Hematopoietic multipotent progenitor cell treated with erythropoietin and hydrocortisone succinate and interleukin-3 and kit ligand, for 8 days (in vitro differentiated cells): Measurements from ENCODE around the gene KRT27.
"Not testable (repeated sequence)": the region's sequence is repeated elsewhere in the genome, so short reads cannot be mapped to it uniquely, and the experiment has no call there.

Source experiments
- DNase-seq: peaks from one replicate; pipeline ENCODE4 v3.0.0-alpha.2; 2015

KRT27 gene

DNA sequence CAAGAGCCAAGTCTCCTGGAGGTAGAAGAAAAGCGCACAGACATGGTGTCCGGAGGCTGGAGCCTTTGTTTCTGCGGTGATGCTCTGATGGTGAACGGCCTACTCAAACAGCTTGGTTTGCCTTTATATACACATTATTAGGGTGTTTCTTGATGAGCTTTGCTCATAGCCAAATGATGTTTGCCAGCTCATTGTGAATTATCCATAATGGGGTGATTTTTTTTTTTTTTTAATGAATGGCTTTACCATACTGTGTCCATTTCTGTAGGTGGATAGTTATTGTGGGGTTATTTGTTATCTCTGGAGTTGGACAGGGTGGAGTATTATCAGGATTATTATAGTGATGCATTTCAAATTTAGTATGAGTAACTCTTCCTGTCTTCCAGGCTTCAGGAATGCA is at the start of gene KRT27:
Gene KRT27, minus strand, starts transcription at position 101 of the 400 bp plus-strand sequence. Its CDS starts 57 bp downstream, at position 44.
- DNase-seq, result no peak

DNA sequence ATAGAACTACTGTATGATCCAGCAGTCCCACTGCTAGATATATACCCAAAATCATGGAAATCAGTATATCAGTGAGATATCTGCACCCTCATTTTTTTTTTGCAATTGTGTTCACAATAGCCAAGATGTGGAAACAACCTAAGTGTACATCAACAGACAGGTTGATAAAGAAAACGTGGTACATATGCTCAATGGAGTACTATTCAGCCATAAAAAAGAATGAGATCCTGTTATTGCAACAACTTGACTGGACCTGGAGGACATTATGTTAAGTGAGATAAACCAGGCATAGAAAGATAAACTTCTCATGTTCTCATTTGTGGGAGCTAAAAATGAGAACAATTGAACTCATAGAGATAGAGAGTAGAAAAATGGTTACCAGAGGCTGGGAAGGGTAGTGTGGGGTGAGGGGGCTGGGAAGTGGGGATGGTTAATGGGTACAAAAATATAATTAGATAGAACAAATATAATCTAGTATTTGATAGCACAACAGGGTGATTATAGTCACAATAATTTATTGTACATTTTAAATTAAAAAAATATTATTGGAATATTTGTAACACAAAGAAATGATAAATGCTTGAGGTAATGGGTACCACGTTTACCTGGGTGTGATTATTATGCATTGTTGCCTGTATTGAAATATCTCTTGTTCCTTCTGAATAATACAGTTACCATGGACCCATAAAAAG is 47.9 kb upstream of the KRT27 start:
- DNase-seq, result no peak

DNA sequence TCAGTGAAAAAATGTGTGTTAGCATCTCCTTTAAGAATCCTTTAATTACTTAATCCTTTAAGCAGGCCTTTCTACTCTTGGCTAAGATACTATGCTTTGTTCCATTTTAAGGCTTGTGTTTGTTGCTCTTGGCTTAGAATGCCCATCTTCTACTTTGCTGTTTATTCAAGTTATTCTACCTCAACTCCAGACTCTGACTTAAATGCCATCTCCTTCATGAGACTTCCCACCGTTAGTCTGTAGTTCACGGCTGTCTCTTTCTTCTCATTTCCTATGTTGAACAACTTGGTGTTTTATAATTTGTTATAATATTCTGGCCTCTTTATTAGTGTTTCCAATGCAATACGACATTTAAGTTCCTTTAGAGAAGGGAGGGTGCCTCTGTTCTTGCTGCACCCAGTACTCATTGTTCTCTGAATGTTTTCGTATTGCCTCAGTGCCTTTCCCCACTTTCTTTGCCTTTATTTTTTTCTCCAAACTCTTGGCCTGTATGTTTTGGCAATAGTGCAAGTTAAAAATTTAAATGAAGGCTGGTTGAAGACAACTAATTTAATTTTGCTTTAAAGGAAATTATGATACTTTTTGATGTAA is 46.2 kb upstream of the KRT27 start:
- no peak for DNase-seq

DNA sequence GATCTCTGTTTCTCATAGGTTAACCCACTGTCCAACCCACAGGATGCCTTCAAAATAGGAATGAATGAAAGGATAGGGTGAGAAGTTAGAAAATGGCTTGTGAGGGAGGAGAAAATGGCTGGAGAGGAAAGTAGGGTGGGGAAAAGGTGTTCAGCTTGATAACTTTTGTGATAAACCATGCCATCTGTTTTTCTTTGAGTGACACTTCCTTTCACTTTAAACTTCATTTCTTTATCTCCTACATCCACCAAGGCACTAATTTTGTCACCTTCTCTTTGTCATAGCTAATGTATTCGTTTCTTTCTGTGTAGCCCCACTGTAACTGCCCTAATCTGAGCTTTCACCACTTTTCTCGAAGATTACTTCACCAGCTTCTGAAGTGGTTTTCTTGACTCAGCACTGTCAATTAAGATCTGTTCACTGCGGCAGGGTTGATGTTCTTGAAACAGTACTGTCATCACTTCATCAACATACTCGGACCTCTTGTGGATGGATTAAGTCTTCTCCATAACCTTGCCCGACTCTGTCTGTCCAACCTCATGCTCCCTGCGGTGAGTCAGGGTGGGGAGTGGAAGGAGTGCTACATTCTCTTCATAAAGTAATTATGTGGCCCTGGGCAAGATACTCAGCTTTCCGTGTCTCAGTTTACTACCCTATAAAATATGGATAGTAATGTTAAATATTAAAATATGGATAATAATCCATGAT is 45.5 kb upstream of the KRT27 start:
- DNase-seq, result peak; percentile 62

DNA sequence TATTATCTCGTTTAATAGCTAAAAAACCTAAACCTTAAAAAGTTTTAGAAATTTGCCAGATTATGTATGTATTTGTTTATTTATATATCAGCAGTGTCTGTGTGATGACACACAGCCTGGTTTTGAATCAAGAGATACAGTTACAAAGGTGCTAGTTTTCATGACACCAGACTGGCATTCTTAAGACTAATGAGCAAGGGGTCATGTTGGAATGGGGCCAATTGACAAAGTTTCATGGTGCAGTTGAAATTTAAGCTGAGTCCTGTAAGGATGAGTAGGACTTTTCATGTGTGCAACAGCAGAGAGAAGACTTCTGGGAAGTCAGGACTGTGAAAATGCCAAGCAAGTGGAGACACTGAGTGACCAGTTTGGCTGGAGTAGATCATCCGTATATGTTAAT is 43.2 kb upstream of the KRT27 start:
- DNase-seq, result no peak

- DNase-seq, result no peak
These were observed 41.9 kb upstream of the KRT27 start for GRCh38 chr17:40824015-40824832.

- no peak for DNase-seq
These were observed 39.9 kb upstream of the KRT27 start, which contains the start of gene KRT10 for GRCh38 chr17:40822132-40822812. Gene KRT10 (minus strand): TSS chr17:40822614. CDS start chr17:40822585, 29 bp downstream.

GRCh38 chr17:40821536-40821935 is 39.2 kb upstream of the KRT27 start:
- DNase-seq, result no peak

- DNase-seq, result no peak
These were observed 38.0 kb upstream of the KRT27 start for GRCh38 chr17:40820228-40820838.

DNA sequence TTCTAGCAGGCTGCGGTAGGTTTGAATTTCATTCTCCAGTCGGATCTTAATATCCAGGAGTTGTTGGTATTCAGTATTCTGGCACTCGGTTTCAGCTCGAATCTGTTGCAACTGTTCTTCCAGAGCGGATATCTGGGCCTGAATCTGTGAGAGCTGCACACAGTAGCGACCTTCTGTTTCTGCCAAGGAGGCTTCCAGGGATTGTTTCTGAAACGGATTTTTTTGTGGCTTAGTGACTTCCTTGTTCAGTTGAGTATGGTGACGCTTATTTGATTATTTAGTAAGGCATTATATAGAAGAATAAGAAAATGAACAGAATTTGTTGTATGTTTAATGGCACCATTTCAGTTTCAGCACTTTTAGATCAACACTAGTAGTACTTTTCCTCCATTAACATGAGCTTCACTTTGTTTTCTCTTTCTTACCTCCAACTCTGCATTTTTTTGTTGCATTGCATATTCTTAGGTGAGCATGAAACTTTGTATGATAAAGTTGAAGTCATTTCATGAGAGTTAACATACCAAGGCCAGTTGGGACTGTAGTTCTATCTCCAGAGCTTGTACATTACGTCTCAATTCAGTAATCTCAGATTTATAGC is 37.3 kb upstream of the KRT27 start:
- DNase-seq, result peak; percentile 16

DNA sequence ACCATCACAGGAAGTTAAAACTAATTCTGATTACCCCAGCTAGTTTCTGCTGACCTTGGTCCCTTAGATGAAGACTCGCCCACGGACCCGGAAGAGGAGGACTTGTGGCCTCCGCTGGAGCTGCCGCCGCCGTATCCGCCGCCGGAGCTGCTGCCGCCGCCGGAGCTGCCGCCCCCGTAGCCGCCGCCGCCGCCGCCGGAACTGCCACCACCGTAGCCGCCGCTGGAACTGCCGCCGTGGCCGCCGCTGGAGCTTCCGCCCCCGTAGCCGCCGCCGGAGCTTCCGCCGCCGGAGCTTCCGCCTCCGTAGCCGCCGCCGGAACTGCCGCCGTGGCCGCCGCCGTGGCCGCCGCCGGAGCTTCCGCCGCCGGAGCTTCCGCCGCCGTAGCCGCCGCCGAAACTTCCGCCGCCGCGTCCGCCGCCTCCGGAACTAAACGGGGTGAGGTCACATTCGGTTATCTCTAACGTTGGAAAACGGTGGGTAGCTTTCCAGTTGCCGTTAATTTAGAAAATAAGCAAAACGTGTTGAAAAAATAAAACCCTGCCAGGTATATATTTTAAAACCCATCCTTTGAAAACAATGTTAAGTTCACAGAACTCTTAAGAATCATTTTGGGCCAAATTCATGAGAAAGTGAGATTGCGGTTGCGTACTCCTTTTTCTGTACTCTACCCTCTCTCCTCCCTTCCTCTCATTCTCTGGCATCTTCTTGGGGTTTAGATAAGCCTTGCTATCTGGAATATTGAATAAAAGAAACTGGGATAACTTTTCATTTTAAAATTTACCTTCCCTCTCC is 36.6 kb upstream of the KRT27 start:
- DNase-seq, result peak; percentile 80

DNA sequence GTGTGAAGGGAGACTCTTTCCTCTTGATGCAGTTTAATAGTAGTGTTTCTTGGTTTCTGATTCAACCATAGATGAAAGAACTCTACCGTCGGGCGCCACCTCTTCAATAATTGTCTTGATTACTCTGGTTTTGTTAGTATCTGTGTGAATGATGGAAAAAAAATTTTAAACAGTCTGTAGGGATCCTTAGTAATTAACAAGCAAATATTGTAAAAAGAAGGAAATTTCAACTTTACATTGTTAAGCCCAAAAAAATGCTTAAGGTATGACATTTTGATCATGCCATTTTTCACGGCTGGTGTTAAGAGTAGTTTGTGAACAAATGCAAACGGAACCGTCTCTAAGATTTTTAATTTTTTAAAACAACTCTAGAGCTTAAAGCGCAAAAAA is 36.0 kb upstream of the KRT27 start:
- DNase-seq, result peak; percentile 29

DNA sequence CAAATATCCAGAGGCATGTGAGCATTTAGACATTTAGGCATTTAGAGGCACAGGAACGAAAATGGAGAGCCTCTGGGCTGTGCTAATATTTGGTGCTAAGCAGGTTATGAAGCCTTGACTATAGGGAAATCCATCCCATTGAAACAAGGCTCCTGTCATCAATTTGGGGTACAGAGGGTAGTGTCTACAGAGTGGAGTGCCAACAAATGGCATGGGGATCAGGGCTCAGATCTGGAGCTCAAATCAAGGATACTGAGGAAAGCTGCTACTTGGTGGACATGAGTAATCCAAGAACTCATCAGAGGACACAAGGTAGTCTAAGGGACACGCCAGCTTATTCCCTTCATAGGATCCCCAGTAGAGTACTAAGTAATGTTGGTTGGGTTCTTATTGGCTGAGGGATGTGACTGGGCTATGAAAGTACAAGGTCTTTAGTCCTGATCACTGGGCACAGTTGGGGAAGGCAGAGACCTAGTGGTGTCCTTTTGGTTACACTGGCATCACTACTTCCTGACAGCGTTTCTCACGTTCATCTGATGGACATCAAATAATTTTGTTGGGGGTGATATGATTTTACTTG is 34.8 kb upstream of the KRT27 start:
- DNase-seq, result no peak

GRCh38 chr17:40816569-40816968 is 34.2 kb upstream of the KRT27 start:
- DNase-seq, result no peak

- DNase-seq, result no peak
These were observed 33.0 kb upstream of the KRT27 start for GRCh38 chr17:40815381-40815780.

DNA sequence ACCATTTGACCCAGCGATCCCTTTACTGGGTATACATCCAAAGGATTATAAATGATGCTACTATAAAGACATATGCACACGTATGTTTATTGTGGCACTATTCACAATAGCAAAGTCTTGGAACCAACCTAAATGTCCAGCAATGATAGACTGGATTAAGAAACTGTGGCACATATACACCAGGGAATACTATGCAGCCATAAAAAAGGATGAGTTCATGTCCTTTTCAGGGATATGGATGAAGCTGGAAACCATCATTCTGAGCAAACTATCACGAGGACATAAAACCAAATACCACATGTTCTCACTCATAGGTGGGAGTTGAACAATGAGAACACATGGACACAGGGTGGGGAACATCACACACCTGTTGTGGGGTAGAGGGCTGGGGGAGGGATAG is 32.3 kb upstream of the KRT27 start:
- not testable (repeated sequence) for DNase-seq

DNA sequence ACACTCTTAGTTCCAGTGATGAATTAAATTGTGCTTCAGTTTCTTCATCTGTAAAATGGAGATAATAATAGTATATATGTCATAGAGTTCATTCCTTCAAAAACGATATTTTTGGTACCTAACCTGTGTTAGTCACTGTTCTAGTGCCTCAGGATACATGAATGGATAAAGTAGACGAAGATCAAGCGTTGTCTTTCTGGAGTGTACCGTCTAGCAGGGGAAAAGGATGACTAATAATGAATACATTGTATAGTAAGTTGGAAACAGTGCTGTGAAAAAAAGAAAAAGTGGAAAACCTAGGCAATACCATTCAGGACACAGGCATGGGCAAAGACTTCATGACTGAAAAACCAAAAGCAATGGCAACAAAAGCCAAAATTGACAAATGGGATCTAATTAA is 31.5 kb upstream of the KRT27 start:
- DNase-seq, result no peak

GRCh38 chr17:40812639-40813038 is 30.3 kb upstream of the KRT27 start:
- no peak for DNase-seq

DNA sequence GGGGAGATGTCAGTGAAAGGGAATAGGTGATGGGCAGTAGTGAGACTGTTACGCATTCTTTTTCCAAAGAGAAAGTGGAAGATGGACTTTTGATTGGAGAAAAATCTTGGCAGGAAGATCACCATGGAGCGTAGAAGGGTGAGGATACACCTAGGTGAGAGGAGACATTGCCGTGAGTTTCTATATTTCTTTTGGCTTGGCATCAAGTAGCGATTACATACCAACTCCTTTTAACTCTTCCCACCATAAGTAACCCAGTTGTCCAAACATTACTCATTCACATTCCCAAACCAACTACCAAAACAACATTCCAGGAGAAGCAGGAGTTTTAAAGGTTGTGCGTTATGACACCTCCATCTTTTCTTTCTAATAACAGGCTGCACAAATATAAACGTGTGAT is 28.1 kb upstream of the KRT27 start:
- DNase-seq, result no peak

DNA sequence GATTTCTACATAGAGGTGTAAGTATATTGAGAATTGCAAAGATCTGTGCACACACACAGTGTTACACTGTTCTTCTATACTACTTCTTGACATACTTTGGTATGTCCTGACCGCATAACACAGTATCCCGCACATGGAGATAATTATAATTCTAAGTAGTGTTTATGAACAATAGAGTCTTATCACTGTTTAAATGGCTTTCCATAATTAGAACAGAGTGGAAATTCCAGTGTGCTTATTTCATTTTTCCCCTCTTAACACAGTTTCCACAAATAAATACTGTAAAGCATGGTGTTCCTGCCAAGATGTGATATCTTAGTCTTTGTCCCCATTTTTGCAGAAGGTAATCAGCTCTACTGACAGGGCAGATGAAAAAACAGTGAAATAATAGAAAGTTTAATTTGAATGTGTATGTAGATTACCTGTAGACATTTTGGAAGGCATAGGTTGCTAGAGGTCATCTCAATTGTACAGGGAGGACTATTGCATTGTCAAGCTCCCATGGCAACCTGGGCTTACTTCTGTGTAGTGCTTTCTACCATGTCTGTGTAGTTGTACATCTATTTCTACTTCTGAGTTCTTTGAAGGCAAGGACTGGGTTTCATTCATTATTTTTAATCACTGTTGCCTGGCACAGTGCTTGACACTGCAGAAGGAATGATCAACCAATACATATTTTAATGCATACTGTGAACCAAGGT is 27.5 kb upstream of the KRT27 start:
- DNase-seq, result no peak
